HEK293T (cell line): Measurements from ENCODE around the gene MGMT.

ENCODE experiments used
- BHLHE40 ChIP-seq: fragments of 450-650 bp; IDR thresholded peaks from 2 replicates; pipeline ENCODE4 v1.6.1; 2016; ENCODE audit warnings: mild to moderate bottlenecking, moderate library complexity, borderline replicate concordance
- CTBP1 ChIP-seq: fragments of 450-650 bp; IDR thresholded peaks from 2 replicates; pipeline ENCODE4 v1.6.1; 2016; ENCODE audit warnings: borderline replicate concordance
- ELF4 ChIP-seq: fragments of 450-650 bp; IDR thresholded peaks from 2 replicates; pipeline ENCODE4 v1.6.1; 2017; ENCODE audit warnings: antibody characterized with exemption
- FOXK2 ChIP-seq: fragments of 450-650 bp; IDR thresholded peaks from 2 replicates; pipeline ENCODE4 v1.6.1; 2016; ENCODE audit warnings: mild to moderate bottlenecking
- FOXM1 ChIP-seq: fragments of 450-650 bp; IDR thresholded peaks from 2 replicates; pipeline ENCODE4 v1.6.1; 2017; ENCODE audit warnings: mild to moderate bottlenecking, borderline replicate concordance
- L3MBTL2 ChIP-seq: fragments of 450-650 bp; conservative IDR thresholded peaks from 2 replicates; pipeline ENCODE4 v1.6.1; 2016; ENCODE audit warnings: mild to moderate bottlenecking
- LEF1 ChIP-seq: fragments of 450-650 bp; IDR thresholded peaks from 2 replicates; pipeline ENCODE4 v1.6.1; 2017; ENCODE audit warnings: mild to moderate bottlenecking, borderline replicate concordance
- NFRKB ChIP-seq: fragments of 450-650 bp; IDR thresholded peaks from 2 replicates; pipeline ENCODE4 v1.6.1; 2016; ENCODE audit warnings: mild to moderate bottlenecking, moderate library complexity
- PKNOX1 ChIP-seq: fragments of 450-650 bp; IDR thresholded peaks from 2 replicates; pipeline ENCODE4 v1.6.1; 2016
- SP1 ChIP-seq: fragments of 450-650 bp; IDR thresholded peaks from 2 replicates; pipeline ENCODE4 v1.6.1; 2017
- SUZ12 ChIP-seq: fragments of 450-650 bp; IDR thresholded peaks from 2 replicates; pipeline ENCODE4 v1.6.1; 2016; ENCODE audit warnings: mild to moderate bottlenecking
- TARDBP ChIP-seq: fragments of 450-650 bp; IDR thresholded peaks from 2 replicates; pipeline ENCODE4 v1.6.1; 2016

- TF ChIP-seq SP1, result no peak
- TF ChIP-seq FOXK2, result no peak
- no peak for TF ChIP-seq BHLHE40
- TF ChIP-seq NFRKB, result no peak
- no peak for TF ChIP-seq SUZ12
- TF ChIP-seq FOXM1, result no peak
- TF ChIP-seq LEF1, result no peak
- TF ChIP-seq TARDBP, result no peak
- no peak for TF ChIP-seq L3MBTL2
- TF ChIP-seq CTBP1, result no peak
- TF ChIP-seq PKNOX1, result no peak
- no peak for TF ChIP-seq ELF4
Measured at GRCh38 chr10:129711291-129711690, 244.2 kb downstream of the MGMT start.
